Suprapubic skin (tissue), 3 donors: ENCODE results near the gene KRTAP12-2.

Experiments
- CTCF ChIP-seq, 2 donors: fragments of 200-600 bp in 1 of 2; fragments of 450-650 bp in 1 of 2; sonication (generic) in 1 of 2; IDR thresholded peaks; one replicate each; pipeline ENCODE4 v1.5.1; 2016 to 2019; ENCODE audit warnings: antibody characterized with exemption in 2 of 2, mild to moderate bottlenecking in 1 of 2, moderate library complexity in 1 of 2
- POLR2A ChIP-seq, 2 donors: fragments of 450-650 bp; IDR thresholded peaks; one replicate each; pipeline ENCODE4 v1.6.1; 2017; ENCODE audit warnings: antibody characterized with exemption in 2 of 2, mild to moderate bottlenecking in 2 of 2, moderate library complexity in 2 of 2

- TF ChIP-seq POLR2A (IDR thresholded peaks at IDR 0.05) = no peak
- TF ChIP-seq CTCF (IDR thresholded peaks at IDR 0.05) = no peak
Measured at GRCh38 chr21:44695184-44695583, 28.5 kb upstream of the KRTAP12-2 start.
